B cell (primary cell): ENCODE measurements around the gene ANGPTL2. TPM values are rescaled to one million over a fixed set of nuclear protein-coding genes. Genes with fewer than 3 reads are reported as not detected.

ENCODE experiments used
- ATAC-seq: fragments of 200-7000 bp; cut with Tn5 transposase; one replicate; pipeline ENCODE4 v1.10.0; 2021; ENCODE audit warnings: low read depth, mild to moderate bottlenecking, moderate number of reproducible peaks, moderate library complexity
- CTCF ChIA-PET: fragments of 350-600 bp; sonication (Branson Sonifier 250); formaldehyde crosslinking; loops from one replicate; lab custom pipeline; 2021; ENCODE audit warnings: antibody characterized with exemption, inconsistent platforms; lab: Charles Lee
- POLR2A ChIA-PET: fragments of 350-600 bp; sonication (Branson Sonifier 250); formaldehyde crosslinking; loops from one replicate; lab custom pipeline; 2021; ENCODE audit warnings: antibody characterized with exemption; lab: Charles Lee
- DNase-seq: peaks from one replicate; pipeline ENCODE4 v3.0.0; 2013
- H2AFZ ChIP-seq: 2 replicates; pipeline ENCODE4 v1.6.1; 2012; ENCODE audit warnings: mild to moderate bottlenecking, low read depth, low read length; ENCODE audit not compliant: insufficient read depth, poor library complexity, severe bottlenecking
- H3K27ac ChIP-seq, 2 donors: 1 replicate in 1 of 2; 2 replicates in 1 of 2; pipeline ENCODE4 v1.5.1; 2012 to 2013; ENCODE audit warnings: low read length in 2 of 2, mild to moderate bottlenecking in 2 of 2, moderate library complexity in 1 of 2
- H3K27me3 ChIP-seq, 4 experiments: fragments of 200-600 bp in 1 of 4; sonication (generic) in 1 of 4; replicated peaks in 1 of 4; 1 replicate in 2 of 4; 2 replicates in 2 of 4; pipeline versions ENCODE4 v1.6.1 to v1.7.0; 2013 to 2016; ENCODE audit warnings: low read length in 3 of 4, mild to moderate bottlenecking in 2 of 4, mixed read lengths in 1 of 4, moderate library complexity in 1 of 4; ENCODE audit not compliant: insufficient read depth in 4 of 4, control insufficient read depth in 3 of 4; ENCODE audit errors: control extremely low read depth in 1 of 4
- H3K36me3 ChIP-seq, 2 experiments: replicated peaks in 1 of 2; 1 replicate in 1 of 2; 2 replicates in 1 of 2; pipeline versions ENCODE4 v1.6.1 to v1.7.1; 2013; ENCODE audit warnings: low read length in 1 of 2; ENCODE audit not compliant: insufficient read depth in 2 of 2, control insufficient read depth in 1 of 2; ENCODE audit errors: control extremely low read depth in 1 of 2, extremely low read depth in 1 of 2
- H3K4me1 ChIP-seq, 2 donors: fragments of 200-600 bp in 1 of 2; sonication (generic) in 1 of 2; 1 replicate in 1 of 2; 2 replicates in 1 of 2; pipeline versions ENCODE4 v1.5.1 to v1.6.1; 2013 to 2017; ENCODE audit warnings: low read length in 2 of 2; ENCODE audit not compliant: control insufficient read depth in 2 of 2, insufficient read depth in 2 of 2
- H3K4me2 ChIP-seq: replicated peaks from 2 replicates; pipeline ENCODE3; 2012; ENCODE audit warnings: mild to moderate bottlenecking, low read depth, low read length; ENCODE audit not compliant: poor library complexity, severe bottlenecking
- H3K4me3 ChIP-seq, 5 experiments: fragments of 200-600 bp in 1 of 5; sonication (generic) in 1 of 5; 1 replicate in 3 of 5; 2 replicates in 2 of 5; pipeline versions ENCODE4 v1.5.1 to v1.7.0; 2011 to 2016; ENCODE audit warnings: low read length in 4 of 5, mild to moderate bottlenecking in 4 of 5, low read depth in 2 of 5, control low read depth in 1 of 5, moderate library complexity in 1 of 5; ENCODE audit not compliant: insufficient read depth in 1 of 5; ENCODE audit errors: control extremely low read depth in 1 of 5, extremely low read depth in 1 of 5
- H3K79me2 ChIP-seq: fragments of 200-600 bp; sonication (generic); one replicate; pipeline ENCODE4 v1.6.0; 2016; ENCODE audit warnings: low read length; ENCODE audit not compliant: control insufficient read depth, insufficient read depth
- H3K9ac ChIP-seq: fragments of 200-600 bp; sonication (generic); 2 replicates; pipeline ENCODE4 v1.6.1; 2017; ENCODE audit warnings: mild to moderate bottlenecking, low read length, moderate library complexity
- H3K9me3 ChIP-seq, 3 donors: one replicate each; pipeline versions ENCODE4 v1.6.1 to v1.7.1; 2013; ENCODE audit warnings: low read length in 2 of 3; ENCODE audit not compliant: control insufficient read depth in 2 of 3, insufficient read depth in 1 of 3; ENCODE audit errors: control extremely low read depth in 1 of 3
- H4K20me1 ChIP-seq: 2 replicates; pipeline ENCODE4 v1.6.0; 2012; ENCODE audit warnings: mild to moderate bottlenecking, low read length; ENCODE audit not compliant: insufficient read depth, control insufficient read depth, poor library complexity, severe bottlenecking
- H3K27ac Mint-ChIP-seq: one replicate; pipeline ENCODE4 v1.8.0; 2021; ENCODE audit warnings: mixed read lengths
- H3K27me3 Mint-ChIP-seq: one replicate; pipeline ENCODE4 v1.8.0; 2021; ENCODE audit warnings: mixed read lengths
- H3K4me1 Mint-ChIP-seq: one replicate; pipeline ENCODE4 v1.8.0; 2021; ENCODE audit warnings: mixed read lengths
- H3K4me3 Mint-ChIP-seq: one replicate; pipeline ENCODE4 v1.8.0; 2021; ENCODE audit warnings: mixed read lengths
- H3K9me3 Mint-ChIP-seq: one replicate; pipeline ENCODE4 v1.8.0; 2022; ENCODE audit warnings: mixed read lengths; ENCODE audit not compliant: insufficient read depth
- CTCF ChIP-seq: fragments of 200-600 bp; IDR thresholded peaks from one replicate; pipeline ENCODE4 v1.8.0; 2022; ENCODE audit warnings: antibody characterized with exemption, mild to moderate bottlenecking
- EZH2 ChIP-seq: IDR thresholded peaks from 2 replicates; pipeline ENCODE4 v1.6.1; 2012; ENCODE audit warnings: borderline replicate concordance, low read depth, mild to moderate bottlenecking, moderate library complexity, low read length; ENCODE audit not compliant: insufficient read depth, poor library complexity, severe bottlenecking
- WGBS: methylation state at CpG from one replicate; pipeline ENCODE4 v1.1.5; 2013; ENCODE audit warnings: missing lambda C conversion rate; ENCODE audit not compliant: insufficient coverage; 5-methylcytosine and 5-hydroxymethylcytosine counted together
- intact Hi-C: fragments of 100-400 bp; cut with micrococcal nuclease; formaldehyde crosslinking; loops from one replicate; pipeline ENCODE4 v1.10.0; 2022
- polyA plus RNA-seq: library from polyadenylated mRNA; depleted of rRNA; stranded (reverse); fragments of >200 nt; gene quantifications from 2 replicates; pipeline ENCODE4 v1.2.3, GENCODE V29; 2012
- total RNA-seq, 2 donors: library from RNA; stranded (reverse); fragments of 120-200 nt in 1 of 2; gene quantifications; 1 replicate in 1 of 2; 2 replicates in 1 of 2; pipeline versions ENCODE4 v1.2.3 to v1.2.4, GENCODE V29; 2013 to 2022

The ANGPTL2 gene
- total and polyA plus RNA-seq, 2 donors (not counting 1 experiment from before 2014, with no cell fraction given) = not detected

GRCh38 chr9:127075624-127076372, 46.6 kb downstream of the ANGPTL2 start:
- Histone ChIP-seq H3K79me2 (no peaks in the 10 kb centered on the region), H3K9ac (no peak overlapping the region), H4K20me1 (no peaks in the 10 kb centered on the region), H3K4me3 (no peak overlapping the region), H3K27me3 (no peaks in the 10 kb centered on the region), H3K9me3 (peaks cover 0 to 7% (median 3%) of the 10 kb centered on the region in 3 donors), H3K27ac (no peak overlapping the region), H2AFZ (no peak overlapping the region), H3K4me1 (no peaks in the 10 kb centered on the region), H3K36me3 (peaks cover 3 to 4% of the 10 kb centered on the region in 2 experiments), H3K4me2 (no peak overlapping the region)
- CTCF ChIA-PET = no interaction called here
- H3K27ac Mint-ChIP-seq = no peak overlapping the region
- H3K4me1 Mint-ChIP-seq = no peaks in the 10 kb centered on the region
- intact Hi-C loops = no loop called here
- POLR2A ChIA-PET = no interaction called here
- DNase-seq (no peak), ATAC-seq (no peak)
- no peak overlapping the region for H3K4me3 Mint-ChIP-seq
- no peaks in the 10 kb centered on the region for H3K27me3 Mint-ChIP-seq
- WGBS = no CpG with 5 or more reads among the region's 2 CpGs
- H3K9me3 Mint-ChIP-seq = peaks cover 4% of the 10 kb centered on the region
- TF ChIP-seq CTCF (no peak), EZH2 (no peak)
